PC-3 (cell line): ENCODE data around the gene TOMM22.

Experiments
- CTCF ChIP-seq: fragments of 300-600 bp; sonication (generic); conservative IDR thresholded peaks from 2 replicates; pipeline ENCODE4 v1.5.1; 2017; ENCODE audit warnings: antibody characterized with exemption, low read depth, mild to moderate bottlenecking, low read length
- EZH2 ChIP-seq: fragments of 300-600 bp; sonication (generic); IDR thresholded peaks from one replicate; pipeline ENCODE4 v1.6.1; 2017; ENCODE audit warnings: antibody characterized with exemption, mild to moderate bottlenecking, low read length; ENCODE audit not compliant: unreplicated experiment

GRCh38 chr22:38698407-38699094 lies 16.8 kb downstream of the TOMM22 start:
- no peak for TF ChIP-seq EZH2
- no peak for TF ChIP-seq CTCF
